RKO (cell line): ENCODE data around the gene ARHGAP23.
"Not testable (repeated sequence)": the region's sequence is repeated elsewhere in the genome, so short reads cannot be mapped to it uniquely, and the experiment has no call there.

Experiments used
- DNase-seq: peaks from one replicate; pipeline ENCODE4 v3.0.0-alpha.2; 2016; ENCODE audit warnings: low spot score

Gene ARHGAP23

GRCh38 chr17:38460716-38461630, 32.7 kb downstream of the ARHGAP23 start:
- no peak for DNase-seq

GRCh38 chr17:38461683-38462082, 33.4 kb downstream of the ARHGAP23 start:
- no peak for DNase-seq

GRCh38 chr17:38463451-38463858, 35.2 kb downstream of the ARHGAP23 start:
- no peak for DNase-seq

GRCh38 chr17:38464251-38464722, 36.0 kb downstream of the ARHGAP23 start:
- DNase-seq: no peak

- DNase-seq: peak; percentile 28
Observed at GRCh38 chr17:38464723-38465390, 36.6 kb downstream of the ARHGAP23 start.

- DNase-seq: peak; percentile 34
Observed at GRCh38 chr17:38465391-38466345, 37.4 kb downstream of the ARHGAP23 start.

- DNase-seq: no peak
Observed at GRCh38 chr17:38466346-38467315, 38.4 kb downstream of the ARHGAP23 start.

GRCh38 chr17:38467491-38467890, 39.2 kb downstream of the ARHGAP23 start:
- DNase-seq: no peak

GRCh38 chr17:38469875-38470274, 41.6 kb downstream of the ARHGAP23 start:
- no peak for DNase-seq

- not testable (repeated sequence) for DNase-seq
Observed at GRCh38 chr17:38471253-38471652, 43.0 kb downstream of the ARHGAP23 start.

GRCh38 chr17:38474666-38475065, 46.4 kb downstream of the ARHGAP23 start:
- peak; percentile 35 for DNase-seq

GRCh38 chr17:38476549-38476948, 48.3 kb downstream of the ARHGAP23 start:
- DNase-seq: no peak

- not testable (repeated sequence) for DNase-seq
Observed at GRCh38 chr17:38477417-38477816, 49.2 kb downstream of the ARHGAP23 start.

GRCh38 chr17:38477951-38478350, 49.7 kb downstream of the ARHGAP23 start:
- not testable (repeated sequence) for DNase-seq

GRCh38 chr17:38478667-38479066, 50.4 kb downstream of the ARHGAP23 start:
- not testable (repeated sequence) for DNase-seq

GRCh38 chr17:38482039-38482699, 53.9 kb downstream of the ARHGAP23 start:
- DNase-seq: not testable (repeated sequence)

GRCh38 chr17:38482700-38483043, 54.4 kb downstream of the ARHGAP23 start:
- DNase-seq: not testable (repeated sequence)

- DNase-seq: peak; percentile 61
Observed at GRCh38 chr17:38484242-38485145, 56.2 kb downstream of the ARHGAP23 start.

GRCh38 chr17:38485146-38485468, 56.8 kb downstream of the ARHGAP23 start:
- no peak for DNase-seq
